Transverse colon (tissue), 3 donors: Measurements from ENCODE around the gene SNF8.

Experiments
- POLR2A ChIP-seq: fragments of 450-650 bp; IDR thresholded peaks from one replicate; pipeline ENCODE4 v1.6.1; 2016; ENCODE audit warnings: antibody characterized with exemption, mild to moderate bottlenecking, moderate library complexity
- POLR2AphosphoS5 ChIP-seq, 3 donors: sonication (generic); formaldehyde crosslinking; IDR thresholded peaks; one replicate each; pipeline ENCODE4 v1.6.1; 2016; ENCODE audit warnings: antibody characterized with exemption in 3 of 3

GRCh38 chr17:48905987-48906515 lies 38.6 kb downstream of the SNF8 start:
- TF ChIP-seq POLR2AphosphoS5 (IDR thresholded peaks at IDR 0.05) (no peak), POLR2A (no peak)
